ENCODE data around the gene ZCCHC17. TPM values are rescaled to one million over a fixed set of nuclear protein-coding genes. Genes with fewer than 3 reads are reported as not detected.

The ZCCHC17 gene
- total RNA-seq, 1 experiment from 2014 or later, result 24.1 TPM

DNA sequence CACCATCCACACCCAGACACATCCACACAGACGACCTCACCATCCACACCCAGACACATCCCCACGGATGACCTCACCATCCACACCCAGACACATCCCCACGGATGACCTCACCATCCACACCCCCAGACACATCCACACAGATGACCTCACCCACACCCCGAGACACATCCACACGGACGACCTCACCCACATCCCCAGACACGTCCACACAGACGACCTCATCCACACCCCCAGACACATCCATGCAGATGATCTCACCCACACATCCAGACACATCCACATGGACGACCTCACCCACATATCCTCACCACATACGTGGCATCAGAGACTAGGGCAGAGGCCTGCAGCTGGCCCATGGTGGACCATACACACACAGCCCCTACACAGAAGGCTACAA lies 90.8 kb downstream of the ZCCHC17 start:
- Mint-ChIP-seq H3K27ac (ENCODE audit: unreplicated experiment) (peak overlapping the region; percentile 64), H3K4me3 (ENCODE audit: unreplicated experiment) (no peak overlapping the region), H3K27me3 (ENCODE audit: insufficient read depth, unreplicated experiment) (no peaks in the 10 kb centered on the region), H3K4me1 (ENCODE audit: low read depth, unreplicated experiment) (peaks cover 12% of the 10 kb centered on the region), H3K36me3 (ENCODE audit: insufficient read depth, unreplicated experiment) (peaks cover 9% of the 10 kb centered on the region), H3K9me3 (ENCODE audit: unreplicated experiment) (no peaks in the 10 kb centered on the region)
- no TSS peak for BruUV-seq (replicated peaks)
- ChIA-PET POLR2A (no interaction called here), CTCF (no interaction called here)
- Histone ChIP-seq H3K36me3 (ENCODE audit: control insufficient read depth, insufficient read depth, low read length) (no peaks in the 10 kb centered on the region), H3K4me3 (ENCODE audit: low read depth, low read length) (no peak overlapping the region), H3K27me3 (replicated peaks; ENCODE audit: control insufficient read depth, insufficient read depth, low read length) (no peaks in the 10 kb centered on the region), H3K9me3 (no peaks in the 10 kb centered on the region), H3K4me1 (peaks cover 37% of the 10 kb centered on the region)
- TF ChIP-seq CTCF (IDR thresholded peaks at IDR 0.05; ENCODE audit: insufficient read depth in 1 of 2, low read depth in 1 of 2, low read length in 1 of 2, severe bottlenecking in 1 of 2, unreplicated experiment in 1 of 2), result no peak
- intact Hi-C loops (cut with micrococcal nuclease; ENCODE audit: unreplicated experiment), result no loop called here
- DNase-seq, result no peak

GRCh38 chr1:31389616-31390015 lies 92.8 kb downstream of the ZCCHC17 start:
- no peaks in the 10 kb centered on the region for H3K27me3 Mint-ChIP-seq (ENCODE audit: insufficient read depth, unreplicated experiment)
- peaks cover 9% of the 10 kb centered on the region for H3K36me3 Mint-ChIP-seq (ENCODE audit: insufficient read depth, unreplicated experiment)
- Histone ChIP-seq H3K4me3 (ENCODE audit: low read depth, low read length) (no peak overlapping the region), H3K36me3 (ENCODE audit: control insufficient read depth, insufficient read depth, low read length) (no peaks in the 10 kb centered on the region), H3K4me1 (peaks cover 39% of the 10 kb centered on the region), H3K9me3 (no peaks in the 10 kb centered on the region), H3K27me3 (replicated peaks; ENCODE audit: control insufficient read depth, insufficient read depth, low read length) (no peaks in the 10 kb centered on the region)
- BruUV-seq (replicated peaks), result TSS peak; percentile 97
- H3K27ac Mint-ChIP-seq (ENCODE audit: unreplicated experiment), result peak overlapping the region; percentile 96
- TF ChIP-seq CTCF (IDR thresholded peaks at IDR 0.05; ENCODE audit: insufficient read depth in 1 of 2, low read depth in 1 of 2, low read length in 1 of 2, severe bottlenecking in 1 of 2, unreplicated experiment in 1 of 2), result no peak
- no peaks in the 10 kb centered on the region for H3K9me3 Mint-ChIP-seq (ENCODE audit: unreplicated experiment)
- peak in 1 of 2 experiments; percentile 40 for DNase-seq
- CTCF ChIA-PET, result interaction anchor here (0.7 to 3.0 kb wide), 3 partner anchors 16 to 220 kb away, joined by 3 to 25 read pairs (median 11); partner anchors contain the start of gene FABP3
- peaks cover 15% of the 10 kb centered on the region for H3K4me1 Mint-ChIP-seq (ENCODE audit: low read depth, unreplicated experiment)
- intact Hi-C loops (cut with micrococcal nuclease; ENCODE audit: unreplicated experiment), result loop anchor here (1.0 to 2.0 kb wide), 2 partner anchors 16 to 159 kb away; partner anchors contain the start of gene FABP3
- POLR2A ChIA-PET, result interaction anchor here (0.7 to 1.9 kb wide), 3 partner anchors 16 to 93 kb away, joined by 3 to 33 read pairs (median 11); partner anchors contain the start of genes FABP3, SNRNP40 and ZCCHC17
- peak overlapping the region; percentile 64 for H3K4me3 Mint-ChIP-seq (ENCODE audit: unreplicated experiment)

DNA sequence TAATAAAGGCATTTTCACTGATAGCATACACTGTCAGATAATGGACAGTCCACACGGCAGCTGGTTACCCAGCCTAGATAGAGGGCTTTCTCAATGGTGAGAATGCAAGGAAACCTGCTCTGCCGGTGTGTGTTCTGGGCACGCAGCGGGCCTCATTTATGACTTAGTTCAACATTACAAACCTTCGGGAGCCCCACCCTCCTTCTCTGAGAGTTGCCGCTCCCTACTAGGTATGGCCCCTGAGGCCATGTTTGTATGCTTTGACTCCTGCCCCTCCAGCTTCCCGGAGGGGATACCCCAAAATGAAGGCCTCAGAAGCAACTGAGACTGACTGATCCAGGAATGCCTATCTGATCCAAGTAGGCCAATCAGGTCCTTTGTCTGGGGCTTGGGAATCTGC lies 93.2 kb downstream of the ZCCHC17 start:
- Mint-ChIP-seq H3K27me3 (ENCODE audit: insufficient read depth, unreplicated experiment) (no peaks in the 10 kb centered on the region), H3K4me1 (ENCODE audit: low read depth, unreplicated experiment) (peaks cover 15% of the 10 kb centered on the region), H3K27ac (ENCODE audit: unreplicated experiment) (peak overlapping the region; percentile 96), H3K9me3 (ENCODE audit: unreplicated experiment) (no peaks in the 10 kb centered on the region), H3K36me3 (ENCODE audit: insufficient read depth, unreplicated experiment) (peaks cover 9% of the 10 kb centered on the region), H3K4me3 (ENCODE audit: unreplicated experiment) (peak overlapping the region; percentile 64)
- POLR2A ChIA-PET, result interaction anchor here (0.7 to 1.9 kb wide), 3 partner anchors 16 to 93 kb away, joined by 3 to 33 read pairs (median 11); partner anchors contain the start of genes FABP3, SNRNP40 and ZCCHC17
- Histone ChIP-seq H3K36me3 (ENCODE audit: control insufficient read depth, insufficient read depth, low read length) (no peaks in the 10 kb centered on the region), H3K4me1 (peaks cover 39% of the 10 kb centered on the region), H3K27me3 (replicated peaks; ENCODE audit: control insufficient read depth, insufficient read depth, low read length) (no peaks in the 10 kb centered on the region), H3K4me3 (ENCODE audit: low read depth, low read length) (no peak overlapping the region), H3K9me3 (no peaks in the 10 kb centered on the region)
- no peak for TF ChIP-seq CTCF (IDR thresholded peaks at IDR 0.05; ENCODE audit: insufficient read depth in 1 of 2, low read depth in 1 of 2, low read length in 1 of 2, severe bottlenecking in 1 of 2, unreplicated experiment in 1 of 2)
- intact Hi-C loops (cut with micrococcal nuclease; ENCODE audit: unreplicated experiment), result loop anchor here (1.0 to 2.0 kb wide), 2 partner anchors 17 to 159 kb away; partner anchors contain the start of gene FABP3
- CTCF ChIA-PET, result interaction anchor here (0.7 to 3.0 kb wide), 3 partner anchors 16 to 220 kb away, joined by 3 to 25 read pairs (median 11); partner anchors contain the start of gene FABP3
- BruUV-seq (replicated peaks), result no TSS peak
- DNase-seq, result peak; percentile 90 to 95

Data from Caco-2 (cell line).